ENCODE results near the gene ARMC6.

DNA sequence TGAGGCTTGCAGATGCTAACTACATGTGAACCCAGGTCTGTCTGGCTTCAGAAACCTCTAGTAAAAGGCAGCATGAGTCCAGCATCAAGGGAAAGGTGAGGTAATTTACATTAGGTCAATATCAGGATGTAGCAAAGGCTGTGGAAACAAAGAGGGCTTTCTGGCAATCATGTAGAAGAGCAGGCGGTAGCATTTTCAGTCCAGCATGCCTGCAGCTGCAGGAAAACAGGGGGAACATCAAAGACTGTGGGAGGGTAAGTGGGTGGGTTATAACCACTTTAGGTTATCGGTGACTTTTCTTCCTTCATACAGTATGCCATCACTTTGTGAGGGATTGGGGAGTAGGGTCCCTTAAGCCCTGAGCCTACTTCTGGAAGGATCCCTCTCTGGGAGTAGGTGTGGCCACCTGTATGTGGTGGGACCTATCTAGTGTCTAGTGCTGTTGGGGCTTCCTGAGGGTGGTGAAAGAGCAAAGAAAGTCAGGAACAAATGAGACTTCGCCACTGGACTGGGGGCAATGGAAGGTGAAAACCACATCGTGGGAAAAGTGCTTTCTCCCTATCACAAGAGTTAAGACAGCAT, 10.9 kb upstream of the ARMC6 start:
- TF ChIP-seq CTCF (IDR thresholded peaks at IDR 0.05) = no peak
- no peak for TF ChIP-seq POLR2A (IDR thresholded peaks at IDR 0.05)
